ENCODE data around the gene VTI1A.

VTI1A gene

DNA sequence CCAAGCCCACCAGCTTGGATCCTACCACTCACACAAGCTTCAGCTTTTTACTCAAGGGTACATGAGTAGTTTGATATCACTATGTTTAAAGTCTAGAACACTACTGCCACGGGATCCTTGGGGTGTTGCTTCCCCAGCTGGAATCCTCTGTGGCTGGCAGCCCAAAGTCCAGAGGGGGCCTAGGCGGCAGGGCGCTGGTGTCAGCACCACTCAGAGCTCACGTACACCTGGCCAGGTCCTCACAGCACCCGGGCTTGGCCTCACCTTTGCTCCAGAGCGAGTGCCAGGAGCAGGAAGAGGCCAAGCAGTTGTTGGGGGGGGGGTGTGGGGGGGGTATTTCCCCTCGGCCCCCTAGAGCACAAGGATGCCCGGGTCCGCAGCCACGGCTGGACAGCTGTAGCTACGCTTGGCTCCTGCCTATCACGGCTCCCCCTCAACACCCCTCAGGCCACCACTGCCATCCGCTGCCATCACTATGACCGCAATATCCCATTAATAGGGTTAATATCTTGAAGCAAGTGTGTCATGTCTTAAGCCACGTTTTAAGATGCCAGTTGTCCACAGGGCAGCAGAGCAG lies 17.3 kb upstream of the VTI1A start:
- Mint-ChIP-seq H3K4me3 (no peak overlapping the region), H3K4me1 (peaks cover 6% of the 10 kb centered on the region), H3K9me3 (no peaks in the 10 kb centered on the region), H3K36me3 (ENCODE audit: insufficient read depth) (peaks cover 55% of the 10 kb centered on the region), H3K27ac (ENCODE audit: low read depth) (peak overlapping the region; percentile 63), H3K27me3 (no peaks in the 10 kb centered on the region)
- ATAC-seq (replicated peaks; ENCODE audit: extremely low read depth, poor library complexity, severe bottlenecking) (no peak), DNase-seq (ENCODE audit: low spot score in 2 of 2) (no peak)

DNA sequence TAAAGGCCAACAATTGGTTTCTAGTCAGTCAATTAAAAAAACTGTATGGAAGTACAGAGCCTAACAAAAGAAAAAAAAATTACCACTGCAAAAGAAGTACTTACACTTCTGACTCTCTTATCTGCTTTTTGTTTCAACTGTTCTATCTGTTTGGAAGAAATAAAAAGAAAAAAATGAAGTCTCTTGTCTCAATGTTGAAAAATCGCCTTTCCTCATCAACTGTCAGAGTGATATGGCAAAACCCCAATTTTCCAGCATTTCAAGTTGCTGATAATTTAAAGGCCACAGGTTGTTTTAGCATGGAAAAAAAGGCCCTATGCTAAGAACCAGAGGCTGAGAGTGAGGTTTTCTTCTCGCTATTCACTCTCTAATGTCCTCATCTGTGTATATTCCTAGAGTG lies 13.9 kb upstream of the VTI1A start:
- DNase-seq (ENCODE audit: low spot score in 2 of 2): no peak
- Mint-ChIP-seq H3K27me3 (no peaks in the 10 kb centered on the region), H3K9me3 (no peaks in the 10 kb centered on the region), H3K4me1 (peaks cover 6% of the 10 kb centered on the region), H3K4me3 (no peak overlapping the region), H3K27ac (ENCODE audit: low read depth) (no peak overlapping the region), H3K36me3 (ENCODE audit: insufficient read depth) (peaks cover 30% of the 10 kb centered on the region)
- ATAC-seq (replicated peaks; ENCODE audit: extremely low read depth, poor library complexity, severe bottlenecking): no peak

- Mint-ChIP-seq H3K27me3 (no peaks in the 10 kb centered on the region), H3K4me3 (no peak overlapping the region), H3K27ac (ENCODE audit: low read depth) (no peak overlapping the region), H3K9me3 (no peaks in the 10 kb centered on the region), H3K36me3 (ENCODE audit: insufficient read depth) (peaks cover 32% of the 10 kb centered on the region), H3K4me1 (no peaks in the 10 kb centered on the region)
- DNase-seq (ENCODE audit: low spot score in 2 of 2) (no peak), ATAC-seq (replicated peaks; ENCODE audit: extremely low read depth, poor library complexity, severe bottlenecking) (no peak)
These were observed 11.9 kb upstream of the VTI1A start for GRCh38 chr10:112434988-112435619.

- ATAC-seq (replicated peaks; ENCODE audit: extremely low read depth, poor library complexity, severe bottlenecking) (no peak), DNase-seq (ENCODE audit: low spot score in 2 of 2) (no peak)
- Mint-ChIP-seq H3K27ac (ENCODE audit: low read depth) (no peak overlapping the region), H3K4me1 (peaks cover 15% of the 10 kb centered on the region), H3K27me3 (no peaks in the 10 kb centered on the region), H3K4me3 (no peak overlapping the region), H3K36me3 (ENCODE audit: insufficient read depth) (peaks cover 36% of the 10 kb centered on the region), H3K9me3 (no peaks in the 10 kb centered on the region)
These were observed 8.7 kb upstream of the VTI1A start for GRCh38 chr10:112438356-112438755.

DNA sequence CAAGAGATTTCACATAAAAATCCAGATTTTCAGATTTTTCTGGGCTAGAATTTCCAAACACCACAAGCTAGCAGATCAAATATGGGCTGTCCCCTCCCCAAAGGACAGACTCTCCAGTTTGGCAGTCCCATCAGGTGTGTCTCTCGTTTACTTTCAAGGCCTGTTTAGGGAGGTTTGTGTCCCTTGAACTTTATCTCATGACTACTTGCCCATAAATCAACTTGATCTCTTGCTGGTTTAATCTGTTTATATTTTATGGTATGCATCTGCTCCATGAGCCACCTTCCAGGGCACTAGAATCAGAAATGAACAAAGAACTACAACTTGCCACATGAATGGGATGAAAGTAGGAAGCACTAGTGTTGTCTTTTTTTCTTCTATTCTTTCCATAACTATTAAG lies 5.5 kb upstream of the VTI1A start:
- ATAC-seq (replicated peaks; ENCODE audit: extremely low read depth, poor library complexity, severe bottlenecking) (no peak), DNase-seq (ENCODE audit: low spot score in 2 of 2) (no peak)
- Mint-ChIP-seq H3K4me3 (no peak overlapping the region), H3K4me1 (peaks cover 36% of the 10 kb centered on the region), H3K36me3 (ENCODE audit: insufficient read depth) (peaks cover 36% of the 10 kb centered on the region), H3K27ac (ENCODE audit: low read depth) (no peak overlapping the region), H3K27me3 (no peaks in the 10 kb centered on the region), H3K9me3 (no peaks in the 10 kb centered on the region)

DNA sequence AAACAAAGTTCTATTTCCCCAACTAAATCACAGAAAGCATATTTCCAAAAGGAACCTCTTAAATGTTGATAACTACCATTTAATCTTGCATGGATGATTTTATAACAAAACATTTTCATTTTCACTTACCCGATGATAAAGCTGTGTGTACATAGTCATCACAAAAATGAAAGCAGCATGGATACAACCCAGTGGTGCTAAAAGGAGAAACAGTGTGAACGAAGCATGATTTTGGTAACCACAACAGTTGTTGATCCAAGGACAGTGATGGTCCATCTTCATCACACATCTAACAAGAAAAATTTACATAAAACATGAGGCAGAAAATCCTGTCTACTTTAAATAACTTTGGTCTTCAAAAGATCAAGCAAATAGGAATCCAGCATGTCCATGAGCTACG lies 5.0 kb upstream of the VTI1A start:
- Mint-ChIP-seq H3K4me1 (peaks cover 36% of the 10 kb centered on the region), H3K4me3 (no peak overlapping the region), H3K36me3 (ENCODE audit: insufficient read depth) (peaks cover 41% of the 10 kb centered on the region), H3K27me3 (no peaks in the 10 kb centered on the region), H3K9me3 (no peaks in the 10 kb centered on the region), H3K27ac (ENCODE audit: low read depth) (peak overlapping the region; percentile 62)
- ATAC-seq (replicated peaks; ENCODE audit: extremely low read depth, poor library complexity, severe bottlenecking) (no peak), DNase-seq (ENCODE audit: low spot score in 2 of 2) (no peak)

- Mint-ChIP-seq H3K27me3 (no peaks in the 10 kb centered on the region), H3K4me1 (peaks cover 47% of the 10 kb centered on the region), H3K27ac (ENCODE audit: low read depth) (peak overlapping the region; percentile 93), H3K36me3 (ENCODE audit: insufficient read depth) (peaks cover 32% of the 10 kb centered on the region), H3K4me3 (peak overlapping the region; percentile 90), H3K9me3 (no peaks in the 10 kb centered on the region)
- ATAC-seq (replicated peaks; ENCODE audit: extremely low read depth, poor library complexity, severe bottlenecking) (peak; percentile 60), DNase-seq (ENCODE audit: low spot score in 2 of 2) (no peak)
These were observed 760 bp upstream of the VTI1A start for GRCh38 chr10:112446055-112446854.

GRCh38 chr10:112447620-112447928 lies 559 bp downstream of the VTI1A start:
- no peak for DNase-seq (ENCODE audit: low spot score in 2 of 2)
- Mint-ChIP-seq H3K27me3 (no peaks in the 10 kb centered on the region), H3K27ac (ENCODE audit: low read depth) (peak overlapping the region; percentile 93), H3K4me3 (peak overlapping the region; percentile 90), H3K4me1 (peaks cover 38% of the 10 kb centered on the region), H3K36me3 (ENCODE audit: insufficient read depth) (peaks cover 22% of the 10 kb centered on the region), H3K9me3 (no peaks in the 10 kb centered on the region)
- no peak for ATAC-seq (replicated peaks; ENCODE audit: extremely low read depth, poor library complexity, severe bottlenecking)

DNA sequence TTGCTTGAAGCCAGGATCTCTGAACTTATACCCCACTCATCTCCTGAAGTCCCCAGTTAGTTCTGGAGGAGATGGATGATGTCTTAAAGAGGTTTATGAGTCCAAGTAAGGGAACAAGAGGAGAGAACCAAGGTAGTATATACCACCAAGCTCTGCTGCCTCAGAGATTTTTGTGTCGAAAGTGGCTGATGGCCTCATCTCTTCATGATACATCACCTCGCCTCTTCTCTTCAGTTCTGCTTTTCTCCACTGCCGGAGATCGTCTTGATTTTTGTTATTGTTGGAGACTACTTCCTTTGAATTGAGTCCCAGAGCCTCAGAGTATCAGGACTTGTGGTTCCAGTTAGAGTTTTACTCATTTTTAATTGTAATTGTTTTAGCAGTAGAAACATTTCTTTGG lies 1.9 kb downstream of the VTI1A start:
- H3K36me3 Mint-ChIP-seq (ENCODE audit: insufficient read depth): peaks cover 17% of the 10 kb centered on the region
- peak overlapping the region; percentile 90 for H3K4me3 Mint-ChIP-seq
- H3K27me3 Mint-ChIP-seq: no peaks in the 10 kb centered on the region
- ATAC-seq (replicated peaks; ENCODE audit: extremely low read depth, poor library complexity, severe bottlenecking) (no peak), DNase-seq (ENCODE audit: low spot score in 2 of 2) (no peak)
- H3K9me3 Mint-ChIP-seq: no peaks in the 10 kb centered on the region
- H3K27ac Mint-ChIP-seq (ENCODE audit: low read depth): peak overlapping the region; percentile 72
- peaks cover 33% of the 10 kb centered on the region for H3K4me1 Mint-ChIP-seq

DNA sequence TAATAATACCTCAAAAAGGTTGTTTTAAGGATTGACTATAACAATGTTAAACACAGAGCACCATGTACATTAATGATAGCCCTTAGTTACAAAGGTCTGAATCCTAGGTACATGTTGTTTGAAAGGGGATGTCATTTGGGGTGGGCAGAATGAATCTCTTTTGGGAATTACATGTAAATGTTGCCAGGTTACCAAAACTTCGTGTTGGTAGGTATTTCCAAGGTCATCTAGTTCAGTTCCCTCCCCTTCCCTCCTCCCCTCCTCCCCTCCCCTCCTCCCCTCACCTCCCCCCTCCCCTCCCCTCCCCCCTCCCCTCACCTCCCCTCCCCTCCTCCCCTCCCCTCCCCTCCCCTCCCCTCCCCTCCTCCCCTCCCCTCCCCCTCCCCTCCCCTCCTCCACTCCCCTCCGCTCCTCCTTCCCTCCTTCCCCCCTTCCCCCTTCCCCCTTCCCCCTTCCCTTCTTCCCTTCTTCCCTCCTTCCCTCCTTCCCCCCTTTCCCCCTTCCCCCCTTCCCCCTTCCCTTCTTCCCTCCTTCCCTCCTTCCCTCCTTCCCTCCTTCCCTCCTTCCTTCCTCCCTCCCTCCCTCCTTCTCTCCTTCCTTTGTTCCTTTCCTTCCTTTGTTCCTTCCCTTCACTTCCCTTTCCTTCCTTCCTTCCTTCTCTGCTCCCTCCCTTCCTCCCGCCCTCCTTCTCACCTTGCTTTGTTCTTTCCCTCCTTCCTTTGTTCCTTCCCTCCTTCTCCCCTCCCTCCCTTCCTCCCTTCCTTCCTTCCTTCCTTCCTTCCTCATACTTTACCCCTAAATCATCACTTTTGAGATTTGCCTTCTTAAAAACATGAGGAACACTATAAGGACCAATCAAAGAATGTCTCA lies 8.1 kb downstream of the VTI1A start:
- Mint-ChIP-seq H3K4me3 (no peak overlapping the region), H3K9me3 (no peaks in the 10 kb centered on the region), H3K27ac (ENCODE audit: low read depth) (no peak overlapping the region), H3K36me3 (ENCODE audit: insufficient read depth) (peaks cover 6% of the 10 kb centered on the region), H3K4me1 (peaks cover 32% of the 10 kb centered on the region), H3K27me3 (no peaks in the 10 kb centered on the region)
- no peak for ATAC-seq (replicated peaks; ENCODE audit: extremely low read depth, poor library complexity, severe bottlenecking)
- DNase-seq (ENCODE audit: low spot score in 2 of 2): no peak

DNA sequence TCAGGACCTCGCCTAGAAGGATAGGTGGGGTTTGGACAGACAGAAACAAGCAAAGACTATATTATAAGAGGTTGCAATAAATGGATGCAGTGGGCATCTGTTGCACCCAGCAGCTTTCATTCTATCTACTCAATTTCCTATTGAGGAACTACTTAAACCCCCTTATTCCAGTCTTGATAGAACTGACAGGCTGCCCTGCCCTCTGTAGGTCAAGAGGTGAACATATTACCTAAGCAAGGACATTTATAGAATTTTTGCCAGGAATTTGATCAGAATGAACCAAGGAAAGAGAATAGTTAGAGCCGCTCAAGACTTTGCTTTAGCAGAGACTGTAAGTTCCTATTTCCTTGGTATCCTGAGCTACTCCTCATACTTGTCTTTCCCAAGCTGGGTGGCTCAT lies 9.5 kb downstream of the VTI1A start:
- Mint-ChIP-seq H3K4me1 (peaks cover 27% of the 10 kb centered on the region), H3K27ac (ENCODE audit: low read depth) (no peak overlapping the region), H3K9me3 (no peaks in the 10 kb centered on the region), H3K4me3 (no peak overlapping the region), H3K27me3 (no peaks in the 10 kb centered on the region), H3K36me3 (ENCODE audit: insufficient read depth) (peaks cover 3% of the 10 kb centered on the region)
- ATAC-seq (replicated peaks; ENCODE audit: extremely low read depth, poor library complexity, severe bottlenecking) (no peak), DNase-seq (ENCODE audit: low spot score in 2 of 2) (no peak)

DNA sequence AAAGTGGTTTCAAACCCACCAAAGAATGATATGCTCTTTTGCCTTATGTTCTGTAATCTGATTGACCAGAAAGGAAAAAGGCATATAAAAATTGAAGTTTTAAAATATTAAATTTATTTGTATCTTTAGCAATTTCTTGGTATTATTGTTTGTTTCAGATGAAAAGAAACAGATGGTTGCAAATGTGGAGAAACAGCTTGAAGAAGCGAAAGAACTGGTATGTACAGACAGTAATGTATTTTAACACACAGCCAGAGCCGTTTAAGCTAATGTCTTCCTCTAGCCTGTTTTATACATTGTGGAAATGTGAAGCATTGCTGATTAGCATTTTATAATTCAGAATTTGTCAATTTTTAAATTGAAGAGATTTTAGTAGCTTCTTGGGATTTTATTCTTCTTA lies 13.4 kb downstream of the VTI1A start:
- ATAC-seq (replicated peaks; ENCODE audit: extremely low read depth, poor library complexity, severe bottlenecking): no peak
- Mint-ChIP-seq H3K4me3 (no peak overlapping the region), H3K27me3 (no peaks in the 10 kb centered on the region), H3K4me1 (peaks cover 26% of the 10 kb centered on the region), H3K27ac (ENCODE audit: low read depth) (peak overlapping the region; percentile 29), H3K9me3 (no peaks in the 10 kb centered on the region), H3K36me3 (ENCODE audit: insufficient read depth) (peaks cover 20% of the 10 kb centered on the region)
- no peak for DNase-seq (ENCODE audit: low spot score in 2 of 2)

Data from central memory CD8-positive, alpha-beta T cell (primary cell).